PC-9 (cell line): Measurements from ENCODE around the gene VWA3B. TPM values are rescaled to one million over a fixed set of nuclear protein-coding genes. Genes with fewer than 3 reads are reported as not detected.
"Not testable (repeated sequence)": the region's sequence is repeated elsewhere in the genome, so short reads cannot be mapped to it uniquely, and the experiment has no call there.

Experiments
- BruUV-seq: library from RNA; stranded (reverse); fragments of 400-500 nt; replicated peaks from 2 replicates; lab custom pipeline; 2021; lab: Mats Ljungman, UMichigan
- CTCF ChIA-PET: fragments of 300-600 bp; sonication (Branson Sonifier 250); formaldehyde crosslinking; loops from one replicate; lab custom pipeline; 2022; ENCODE audit warnings: antibody characterized with exemption; lab: Charles Lee
- POLR2A ChIA-PET: fragments of 300-600 bp; sonication (Branson Sonifier 250); formaldehyde crosslinking; loops from one replicate; lab custom pipeline; 2022; ENCODE audit warnings: antibody characterized with exemption; ENCODE audit not compliant: unreplicated experiment; lab: Charles Lee
- DNase-seq, 2 experiments: peaks; one replicate each; pipeline versions ENCODE4 v3.0.0 to v3.0.0-alpha.2; 2015 to 2022; ENCODE audit warnings: mixed read lengths in 1 of 2
- H2AFZ ChIP-seq: fragments of 200-600 bp; sonication (generic); 2 replicates; pipeline ENCODE4 v1.8.1; 2017; ENCODE audit warnings: antibody characterized with exemption
- H3F3A ChIP-seq: fragments of 200-600 bp; sonication (generic); 2 replicates; pipeline ENCODE4 v1.8.1; 2017; ENCODE audit warnings: antibody characterized with exemption, mild to moderate bottlenecking, low read depth; ENCODE audit not compliant: insufficient read depth
- H3K27ac ChIP-seq: fragments of 200-600 bp; sonication (generic); 2 replicates; pipeline ENCODE4 v1.6.1; 2016; ENCODE audit warnings: mixed run types
- H3K27me3 ChIP-seq: fragments of 200-600 bp; sonication (generic); 2 replicates; pipeline ENCODE4 v1.6.1; 2016; ENCODE audit warnings: low read depth, mixed run types; ENCODE audit not compliant: insufficient read depth
- H3K36me3 ChIP-seq: fragments of 200-600 bp; sonication (generic); 2 replicates; pipeline ENCODE4 v1.6.1; 2016; ENCODE audit warnings: low read depth, mixed run types
- H3K4me1 ChIP-seq: fragments of 200-600 bp; sonication (generic); replicated peaks from 2 replicates; pipeline ENCODE4 v1.6.1; 2016; ENCODE audit warnings: mixed run types; ENCODE audit not compliant: insufficient read depth
- H3K4me2 ChIP-seq: fragments of 200-600 bp; sonication (generic); 2 replicates; pipeline ENCODE4 v1.6.1; 2017; ENCODE audit warnings: mixed run types
- H3K4me3 ChIP-seq: fragments of 200-600 bp; sonication (generic); 2 replicates; pipeline ENCODE4 v1.6.1; 2016; ENCODE audit warnings: mixed run types
- H3K79me2 ChIP-seq: fragments of 200-600 bp; sonication (generic); 2 replicates; pipeline ENCODE4 v1.6.1; 2017; ENCODE audit warnings: low read depth, mixed run types
- H3K9me2 ChIP-seq: fragments of 200-600 bp; sonication (generic); 2 replicates; pipeline ENCODE4 v1.8.1; 2017; ENCODE audit warnings: mild to moderate bottlenecking; ENCODE audit not compliant: insufficient read depth
- H3K9me3 ChIP-seq: fragments of 200-600 bp; sonication (generic); 2 replicates; pipeline ENCODE4 v1.8.1; 2016; ENCODE audit warnings: low read depth; ENCODE audit not compliant: insufficient read depth
- H4K20me1 ChIP-seq: fragments of 200-600 bp; sonication (generic); 2 replicates; pipeline ENCODE4 v1.8.1; 2017; ENCODE audit not compliant: insufficient read depth
- EZH2 ChIP-seq: fragments of 200-600 bp; sonication (generic); IDR thresholded peaks from 2 replicates; pipeline ENCODE4 v1.8.0; 2017; ENCODE audit warnings: antibody characterized with exemption, low read depth
- intact Hi-C: fragments of 100-400 bp; cut with micrococcal nuclease; formaldehyde crosslinking; loops from one replicate; pipeline ENCODE4 v1.10.0; 2022; ENCODE audit not compliant: unreplicated experiment
- total RNA-seq: library from RNA; stranded (reverse); gene quantifications from 2 replicates; pipeline ENCODE4 v1.2.3, GENCODE V29; 2021
- TF ChIP-seq, protein P1 (sequence below): fragments of 200-600 bp; sonication (generic); conservative IDR thresholded peaks from 2 replicates; pipeline ENCODE4 v1.6.1; 2017; ENCODE audit warnings: mixed run types, antibody characterized with exemption, mild to moderate bottlenecking, moderate library complexity

Gene VWA3B
- total RNA-seq, 1 experiment from 2014 or later: not detected

GRCh38 chr2:98099939-98100743 is 13.2 kb downstream of the VWA3B start:
- no TSS peak for BruUV-seq
- Histone ChIP-seq H3K36me3 (no peaks in the 10 kb centered on the region), H3K27me3 (no peaks in the 10 kb centered on the region), H3K4me3 (no peak overlapping the region), H3K9me3 (no peaks in the 10 kb centered on the region), H3K79me2 (no peaks in the 10 kb centered on the region), H2AFZ (no peak overlapping the region), H3K4me1 (no peaks in the 10 kb centered on the region), H4K20me1 (no peaks in the 10 kb centered on the region), H3K27ac (no peak overlapping the region), H3K9me2 (no peaks in the 10 kb centered on the region), H3F3A (no peaks in the 10 kb centered on the region), H3K4me2 (no peak overlapping the region)
- intact Hi-C loops: no loop called here
- ChIA-PET POLR2A (no interaction called here), CTCF (no interaction called here)
- no peak for TF ChIP-seq EZH2
- TF ChIP-seq, protein P1, sequence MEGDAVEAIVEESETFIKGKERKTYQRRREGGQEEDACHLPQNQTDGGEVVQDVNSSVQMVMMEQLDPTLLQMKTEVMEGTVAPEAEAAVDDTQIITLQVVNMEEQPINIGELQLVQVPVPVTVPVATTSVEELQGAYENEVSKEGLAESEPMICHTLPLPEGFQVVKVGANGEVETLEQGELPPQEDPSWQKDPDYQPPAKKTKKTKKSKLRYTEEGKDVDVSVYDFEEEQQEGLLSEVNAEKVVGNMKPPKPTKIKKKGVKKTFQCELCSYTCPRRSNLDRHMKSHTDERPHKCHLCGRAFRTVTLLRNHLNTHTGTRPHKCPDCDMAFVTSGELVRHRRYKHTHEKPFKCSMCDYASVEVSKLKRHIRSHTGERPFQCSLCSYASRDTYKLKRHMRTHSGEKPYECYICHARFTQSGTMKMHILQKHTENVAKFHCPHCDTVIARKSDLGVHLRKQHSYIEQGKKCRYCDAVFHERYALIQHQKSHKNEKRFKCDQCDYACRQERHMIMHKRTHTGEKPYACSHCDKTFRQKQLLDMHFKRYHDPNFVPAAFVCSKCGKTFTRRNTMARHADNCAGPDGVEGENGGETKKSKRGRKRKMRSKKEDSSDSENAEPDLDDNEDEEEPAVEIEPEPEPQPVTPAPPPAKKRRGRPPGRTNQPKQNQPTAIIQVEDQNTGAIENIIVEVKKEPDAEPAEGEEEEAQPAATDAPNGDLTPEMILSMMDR: no peak
- DNase-seq: peak in 1 of 2 experiments; percentile 25

GRCh38 chr2:98102315-98102714 is 15.3 kb downstream of the VWA3B start:
- H3K27ac ChIP-seq, POLR2A ChIA-PET, H3K4me2 ChIP-seq, H3K4me1 ChIP-seq, H3K4me3 ChIP-seq, H3K36me3 ChIP-seq, H3K9me3 ChIP-seq, CTCF ChIA-PET, H3F3A ChIP-seq, H3K9me2 ChIP-seq, H2AFZ ChIP-seq, DNase-seq, H4K20me1 ChIP-seq, BruUV-seq, H3K27me3 ChIP-seq, H3K79me2 ChIP-seq, intact Hi-C loops: not testable (repeated sequence)

GRCh38 chr2:98102878-98103277 is 15.9 kb downstream of the VWA3B start:
- H3K9me3 ChIP-seq: no peaks in the 10 kb centered on the region
- CTCF ChIA-PET: no interaction called here
- POLR2A ChIA-PET: no interaction called here
- H3K4me3 ChIP-seq: no peak overlapping the region
- no TSS peak for BruUV-seq
- DNase-seq: no peak
- no peak overlapping the region for H3K4me2 ChIP-seq
- H3K27ac ChIP-seq: no peak overlapping the region
- H3K9me2 ChIP-seq: no peaks in the 10 kb centered on the region
- no peaks in the 10 kb centered on the region for H4K20me1 ChIP-seq
- H3K36me3 ChIP-seq: no peaks in the 10 kb centered on the region
- no peaks in the 10 kb centered on the region for H3F3A ChIP-seq
- TF ChIP-seq EZH2: no peak
- TF ChIP-seq, protein P1: no peak
- H3K4me1 ChIP-seq: no peaks in the 10 kb centered on the region
- no peak overlapping the region for H2AFZ ChIP-seq
- intact Hi-C loops: no loop called here
- H3K27me3 ChIP-seq: no peaks in the 10 kb centered on the region
- H3K79me2 ChIP-seq: no peaks in the 10 kb centered on the region
